Keratinocyte (primary cell): Measurements from ENCODE around the gene VRTN. TPM values are rescaled to one million over a fixed set of nuclear protein-coding genes. Genes with fewer than 3 reads are reported as not detected.

ENCODE experiments used
- DNase-seq: peaks from one replicate; pipeline ENCODE4 v3.0.0-alpha.2; 2011; ENCODE audit warnings: low read depth, missing footprints, low spot score
- FAIRE-seq: peaks from 2 replicates; lab custom pipeline; 2011; peaks lifted over from hg19 to GRCh38; lab: Jason Lieb, UNC
- H2AFZ ChIP-seq: 2 replicates; pipeline ENCODE4 v1.6.0; 2012; ENCODE audit warnings: low read length, control low read depth, inconsistent platforms; ENCODE audit not compliant: control insufficient read depth
- H3K27ac ChIP-seq: 2 replicates; pipeline ENCODE4 v1.5.1; 2011; ENCODE audit warnings: low read length; ENCODE audit not compliant: control insufficient read depth, insufficient read depth
- H3K27me3 ChIP-seq: 3 replicates; pipeline ENCODE4 v1.6.0; 2011; ENCODE audit warnings: low read length; ENCODE audit not compliant: control insufficient read depth, insufficient read depth; ENCODE audit errors: extremely low read depth
- H3K36me3 ChIP-seq, 2 experiments: 2 replicates in 1 of 2; 3 replicates in 1 of 2; pipeline ENCODE4 v1.5.1; 2011; ENCODE audit warnings: low read length in 2 of 2, mild to moderate bottlenecking in 1 of 2; ENCODE audit not compliant: control insufficient read depth in 2 of 2, insufficient read depth in 2 of 2; ENCODE audit errors: extremely low read depth in 1 of 2
- H3K4me1 ChIP-seq: 3 replicates; pipeline ENCODE4 v1.5.1; 2011; ENCODE audit warnings: low read length; ENCODE audit not compliant: control insufficient read depth, insufficient read depth; ENCODE audit errors: extremely low read depth
- H3K4me2 ChIP-seq: 3 replicates; pipeline ENCODE4 v1.6.0; 2011; ENCODE audit warnings: low read depth, low read length; ENCODE audit not compliant: control insufficient read depth, insufficient read depth; ENCODE audit errors: extremely low read depth
- H3K4me3 ChIP-seq, 3 experiments: fragments of 200-600 bp in 1 of 3; sonication (generic) in 1 of 3; 2 replicates in 2 of 3; 3 replicates in 1 of 3; pipeline ENCODE4 v1.5.1; 2011 to 2016; ENCODE audit warnings: low read length in 3 of 3, mild to moderate bottlenecking in 3 of 3, control low read depth in 2 of 3, inconsistent platforms in 1 of 3, low read depth in 1 of 3, mixed read lengths in 1 of 3, mixed run types in 1 of 3, moderate library complexity in 1 of 3; ENCODE audit not compliant: control insufficient read depth in 2 of 3, insufficient read depth in 2 of 3; ENCODE audit errors: extremely low read depth in 1 of 3
- H3K79me2 ChIP-seq: 2 replicates; pipeline ENCODE4 v1.6.0; 2012; ENCODE audit warnings: low read length; ENCODE audit not compliant: control insufficient read depth, insufficient read depth
- H3K9ac ChIP-seq: 3 replicates; pipeline ENCODE4 v1.6.0; 2011; ENCODE audit warnings: low read length; ENCODE audit not compliant: control insufficient read depth, insufficient read depth; ENCODE audit errors: extremely low read depth
- H3K9me1 ChIP-seq: 3 replicates; pipeline ENCODE4 v1.6.0; 2011; ENCODE audit warnings: low read length; ENCODE audit not compliant: control insufficient read depth, insufficient read depth; ENCODE audit errors: extremely low read depth
- H3K9me3 ChIP-seq: 2 replicates; pipeline ENCODE4 v1.5.1; 2012; ENCODE audit warnings: low read depth, low read length; ENCODE audit not compliant: control insufficient read depth
- H4K20me1 ChIP-seq: 3 replicates; pipeline ENCODE4 v1.6.0; 2011; ENCODE audit warnings: low read length; ENCODE audit not compliant: control insufficient read depth, insufficient read depth; ENCODE audit errors: extremely low read depth
- CTCF ChIP-seq, 3 experiments: IDR thresholded peaks in 1 of 3; conservative IDR thresholded peaks in 1 of 3; optimal IDR thresholded peaks in 1 of 3; 2 replicates in 2 of 3; 3 replicates in 1 of 3; pipeline versions ENCODE3 to v1.5.1; 2011; ENCODE audit warnings: low read length in 3 of 3, mild to moderate bottlenecking in 3 of 3, moderate library complexity in 2 of 3, control low read depth in 1 of 3, inconsistent platforms in 1 of 3; ENCODE audit not compliant: insufficient read depth in 2 of 3; ENCODE audit errors: extremely low read depth in 1 of 3
- EZH2 ChIP-seq: IDR thresholded peaks from one replicate; pipeline ENCODE4 v1.6.1; 2012; ENCODE audit warnings: inconsistent platforms, mild to moderate bottlenecking, low read length, moderate library complexity
- dilution Hi-C: fragments of 300-500 bp; cut with MboI; formaldehyde crosslinking; loops from one replicate; pipeline ENCODE4 v1.7.0; 2020; ENCODE audit warnings: low sequenced_read_pairs; ENCODE audit not compliant: extremely low pct_ligation_motif_present
- polyA plus RNA-seq, 5 experiments: library from polyadenylated mRNA; depleted of rRNA in 3 of 5; stranded (reverse) in 3 of 5; stranded (forward) in 1 of 5; unstranded in 1 of 5; fragments of >200 nt; gene quantifications; 1 replicate in 1 of 5; 2 replicates in 3 of 5; 3 replicates in 1 of 5; pipeline versions ENCODE4 v1.2.1 to v1.2.3, GENCODE V29; 2011 to 2012; ENCODE audit warnings: missing spikeins in 2 of 5, low read depth in 1 of 5, low replicate concordance in 1 of 5

The VRTN gene
- polyA plus RNA-seq, 1 donor (not counting 4 experiments of a cell fraction or from before 2014, with no cell fraction given) = not detected

DNA sequence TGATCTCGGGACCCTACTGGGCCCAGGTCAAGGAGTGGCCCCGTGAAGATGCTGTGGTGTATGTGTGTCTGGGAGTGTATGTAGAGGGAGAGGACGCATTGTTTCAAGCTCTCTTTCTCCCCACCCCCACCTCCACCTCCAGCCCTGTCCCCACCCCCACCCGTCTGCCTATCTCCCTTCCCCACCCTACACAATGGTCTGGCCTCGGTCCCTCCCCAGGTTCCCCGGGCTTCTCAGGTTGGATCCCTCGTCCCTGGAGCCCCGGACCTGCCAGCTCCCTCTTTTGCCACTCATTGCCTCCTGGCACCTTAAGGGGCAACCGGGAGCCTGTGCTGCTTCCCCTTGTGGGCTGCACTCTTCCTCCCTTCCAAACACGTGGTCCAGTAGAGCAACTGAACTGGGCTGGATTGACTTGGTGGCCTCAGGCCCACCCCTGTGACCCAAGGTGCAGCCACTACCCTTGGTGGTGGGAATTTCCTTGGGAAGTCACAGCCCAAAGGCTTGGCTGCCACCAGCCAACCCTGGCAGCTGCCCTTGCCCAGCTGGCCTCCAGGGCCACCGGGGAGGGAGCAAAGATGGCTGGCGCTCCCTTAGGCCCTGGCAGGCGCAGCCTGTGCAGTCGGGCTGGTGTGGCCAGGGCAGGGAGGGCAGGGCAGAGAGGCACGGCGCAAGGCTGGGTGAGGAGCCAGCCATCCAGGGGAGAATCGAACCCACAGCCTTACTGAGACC lies 628 bp downstream of the VRTN start:
- Histone ChIP-seq H3K27me3 (peaks cover 19% of the 10 kb centered on the region), H3K9me3 (no peaks in the 10 kb centered on the region), H4K20me1 (no peaks in the 10 kb centered on the region), H3K79me2 (no peaks in the 10 kb centered on the region), H3K9me1 (no peaks in the 10 kb centered on the region), H3K4me1 (no peaks in the 10 kb centered on the region), H3K4me2 (no peak overlapping the region), H3K4me3 (no peak overlapping the region), H2AFZ (no peak overlapping the region), H3K27ac (no peak overlapping the region), H3K36me3 (no peaks in the 10 kb centered on the region), H3K9ac (no peak overlapping the region)
- no peak for DNase-seq
- FAIRE-seq = no peak
- dilution Hi-C loops = no loop called here
- TF ChIP-seq EZH2 (no peak), CTCF (optimal IDR thresholded peaks at IDR 0.05 in 1 of 3, IDR thresholded peaks at IDR 0.05 in 1 of 3, conservative IDR thresholded peaks at IDR 0.05 in 1 of 3; ENCODE audit: extremely low read depth in 1 of 3, insufficient read depth in 2 of 3, low read length in 3 of 3) (no peak)

DNA sequence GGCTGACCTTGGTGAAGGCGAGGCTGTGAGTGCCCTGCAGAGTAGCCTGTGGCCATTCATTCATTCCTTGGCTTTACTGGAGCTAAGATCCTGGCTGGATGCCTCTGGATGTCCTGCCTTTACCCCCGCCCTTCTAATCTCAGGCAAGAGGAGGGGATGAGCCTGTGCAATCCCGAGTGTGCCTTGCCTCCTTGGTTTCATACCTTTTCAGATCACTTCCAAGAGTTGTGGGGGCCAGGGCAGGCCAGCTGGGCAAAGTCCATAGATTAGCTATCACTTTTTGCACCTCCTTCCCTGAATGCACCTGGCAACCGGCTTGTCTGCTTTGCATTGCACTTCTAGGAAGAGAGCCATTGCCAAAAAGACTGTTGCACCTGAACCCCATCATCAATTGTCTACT lies 1.5 kb downstream of the VRTN start:
- Histone ChIP-seq H3K9ac (no peak overlapping the region), H3K4me2 (no peak overlapping the region), H3K9me3 (no peaks in the 10 kb centered on the region), H4K20me1 (no peaks in the 10 kb centered on the region), H3K27ac (no peak overlapping the region), H3K9me1 (no peaks in the 10 kb centered on the region), H3K4me1 (no peaks in the 10 kb centered on the region), H2AFZ (no peak overlapping the region), H3K79me2 (no peaks in the 10 kb centered on the region), H3K27me3 (peaks cover 19% of the 10 kb centered on the region), H3K36me3 (no peaks in the 10 kb centered on the region), H3K4me3 (no peak overlapping the region)
- no peak for DNase-seq
- TF ChIP-seq CTCF (optimal IDR thresholded peaks at IDR 0.05 in 1 of 3, IDR thresholded peaks at IDR 0.05 in 1 of 3, conservative IDR thresholded peaks at IDR 0.05 in 1 of 3; ENCODE audit: extremely low read depth in 1 of 3, insufficient read depth in 2 of 3, low read length in 3 of 3) = no peak
- TF ChIP-seq EZH2 = no peak
- dilution Hi-C loops = no loop called here
- FAIRE-seq = no peak
